Measurements from ENCODE around the gene TMEM163.
"Not testable (repeated sequence)": the region's sequence is repeated elsewhere in the genome, so short reads cannot be mapped to it uniquely, and the experiment has no call there.

Gene TMEM163

GRCh38 chr2:134609924-134610513 is 108.8 kb downstream of the TMEM163 start:
- DNase-seq = no peak

DNA sequence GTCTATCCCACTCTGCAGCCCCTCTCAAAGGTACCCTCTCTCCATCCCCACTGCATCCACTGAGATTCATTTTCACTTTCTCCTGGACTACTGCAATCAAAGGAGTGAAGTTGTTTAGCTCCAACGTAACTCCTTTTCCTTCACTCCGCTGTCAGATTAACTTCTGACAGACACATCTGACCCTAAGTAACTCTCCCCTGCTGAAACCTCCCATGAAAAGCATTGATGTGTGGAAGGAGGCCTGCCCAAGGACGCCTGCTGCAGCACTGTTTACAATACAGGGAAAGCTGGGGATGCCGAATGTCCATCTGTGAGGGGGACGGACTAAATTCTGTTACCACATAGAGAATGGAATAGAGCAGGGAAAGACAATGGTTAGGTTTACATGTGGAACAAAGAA is 114.8 kb downstream of the TMEM163 start:
- DNase-seq = no peak

DNA sequence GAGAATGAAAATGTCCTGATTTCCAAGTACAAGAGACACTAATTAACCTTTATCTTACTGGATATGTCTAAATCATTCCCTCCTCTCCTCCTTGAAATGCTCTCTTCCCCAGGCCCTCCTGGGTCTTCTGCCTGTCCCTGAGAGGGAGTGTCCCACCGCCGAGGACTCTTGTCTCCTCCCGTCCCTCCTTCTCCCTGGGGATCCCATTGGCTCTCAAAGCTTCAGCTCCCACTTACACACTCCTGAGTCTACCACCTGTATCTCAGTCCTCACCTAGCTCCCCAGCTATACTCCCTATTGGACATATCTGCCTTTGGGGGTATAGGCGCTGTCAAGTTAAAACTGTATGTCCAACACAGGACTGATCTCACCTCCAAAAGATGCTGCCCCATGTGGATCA is 116.1 kb downstream of the TMEM163 start:
- no peak for DNase-seq

DNA sequence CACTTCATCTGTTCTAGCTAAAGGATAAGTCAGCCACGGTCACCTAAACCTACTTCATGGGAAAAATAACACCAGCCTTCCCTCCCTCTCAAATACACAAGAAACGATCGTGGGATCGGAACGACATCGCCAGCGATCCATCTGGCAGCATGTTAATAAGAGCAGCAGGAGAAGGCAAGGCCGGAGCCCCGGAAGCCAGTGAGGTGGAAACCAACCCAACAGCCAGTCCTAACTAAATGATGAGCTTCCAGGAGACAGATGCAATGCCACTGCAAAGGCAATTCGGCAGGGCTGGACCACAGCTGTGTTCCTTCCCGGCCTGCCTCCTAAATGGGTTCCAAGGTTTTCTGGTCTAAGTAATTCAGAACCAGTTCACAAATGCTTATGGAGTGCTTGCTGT is 117.5 kb downstream of the TMEM163 start:
- DNase-seq = no peak

DNA sequence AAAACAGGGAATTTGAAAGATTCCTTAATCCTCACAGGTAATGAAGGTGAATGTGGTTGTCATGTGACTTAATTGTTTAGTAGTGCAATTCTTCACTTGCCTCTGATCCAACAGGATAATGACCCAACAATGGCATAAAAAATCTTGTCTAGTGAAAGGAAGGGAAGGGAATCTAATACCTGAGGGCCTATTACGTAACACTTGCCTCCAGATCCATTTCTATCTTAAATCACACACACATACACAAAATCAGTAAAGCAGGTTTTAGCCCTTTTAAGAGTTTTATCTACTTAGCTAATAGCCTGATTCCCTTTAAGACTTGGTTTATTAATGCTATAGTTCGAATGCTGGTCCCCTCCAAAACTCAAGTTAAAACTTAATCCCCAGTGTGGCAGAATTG is 118.6 kb downstream of the TMEM163 start:
- no peak for DNase-seq

DNA sequence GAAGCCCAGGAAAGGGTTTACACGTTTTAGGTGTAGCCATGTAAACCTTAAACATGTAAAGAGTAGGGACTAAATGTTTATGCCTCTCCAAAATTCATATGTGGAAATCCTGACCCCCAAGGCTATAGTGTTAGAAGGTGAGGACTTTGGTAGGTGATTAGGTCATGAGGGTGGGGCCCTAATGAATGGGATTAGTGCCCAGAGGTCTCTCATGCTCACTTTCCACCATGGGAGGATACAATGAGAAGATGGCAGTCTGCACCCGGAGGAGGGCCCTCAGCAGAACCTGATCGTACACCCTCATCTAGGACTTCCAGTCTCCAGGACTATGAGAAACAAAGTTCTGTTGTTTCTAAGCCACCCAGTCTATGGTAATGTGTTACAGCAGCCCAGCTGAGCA is 119.6 kb downstream of the TMEM163 start:
- no peak for DNase-seq

- no peak for DNase-seq
These were observed 124.4 kb downstream of the TMEM163 start for GRCh38 chr2:134594399-134594798.

DNA sequence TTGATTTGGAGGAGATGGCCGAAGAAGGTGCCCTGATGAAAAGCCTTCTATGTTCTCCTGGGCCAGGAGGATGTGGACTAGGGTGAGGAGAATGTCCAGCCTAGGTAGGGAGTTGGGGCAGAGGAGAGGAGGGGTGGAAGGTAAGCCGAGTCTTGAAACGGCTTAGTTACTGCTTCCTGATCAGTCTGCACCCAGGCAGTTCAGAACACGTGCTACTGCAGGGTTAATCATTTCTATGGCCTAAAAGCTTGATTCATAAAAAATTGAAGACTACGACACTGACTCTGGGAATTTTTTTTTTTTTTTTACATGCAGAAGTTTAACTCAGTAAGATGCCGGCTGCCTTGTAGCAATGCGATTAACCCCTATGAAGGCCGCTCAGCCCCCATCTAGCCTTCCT is 125.3 kb downstream of the TMEM163 start:
- no peak for DNase-seq

GRCh38 chr2:134592377-134592776 is 126.4 kb downstream of the TMEM163 start:
- no peak for DNase-seq

DNA sequence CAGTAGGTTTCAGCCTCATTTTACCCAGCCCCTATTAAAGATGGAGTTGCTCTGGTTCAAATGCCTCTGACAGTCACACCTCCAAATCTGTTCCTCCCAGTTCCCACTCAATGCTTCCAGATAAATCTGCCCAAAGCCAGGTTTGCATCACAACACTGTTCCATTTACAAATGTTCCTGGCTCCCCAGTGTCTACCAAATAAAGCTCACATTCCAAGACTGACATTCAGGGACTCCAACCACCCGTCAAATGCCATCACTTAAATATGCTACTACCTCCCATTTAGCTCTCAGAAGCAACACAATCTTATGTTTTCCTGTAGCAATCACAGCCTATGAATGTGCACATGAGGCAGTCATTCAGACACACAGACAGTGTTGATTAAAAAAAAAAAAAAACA is 127.3 kb downstream of the TMEM163 start:
- no peak for DNase-seq

DNA sequence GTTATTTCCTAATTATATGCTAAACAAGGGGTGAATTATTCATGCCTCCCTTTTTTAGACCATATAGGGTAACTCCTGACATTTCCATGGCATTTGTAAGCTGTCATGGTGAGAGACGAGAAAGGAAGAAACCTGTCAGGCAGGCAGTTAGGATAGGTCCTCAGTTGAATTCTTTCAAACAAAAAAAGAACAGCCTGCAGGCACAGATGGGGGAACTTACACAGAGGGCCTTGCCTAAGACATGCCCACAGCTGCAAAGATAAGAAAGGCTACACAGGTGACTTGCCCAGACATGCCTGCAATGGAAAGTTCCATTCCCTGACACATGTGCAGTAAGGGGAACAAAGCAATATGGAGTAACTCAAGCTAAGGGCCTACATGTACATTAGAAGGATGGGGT is 128.1 kb downstream of the TMEM163 start:
- no peak for DNase-seq

GRCh38 chr2:134589171-134590083 is 129.4 kb downstream of the TMEM163 start:
- not testable (repeated sequence) for DNase-seq

- no peak for DNase-seq
These were observed 130.2 kb downstream of the TMEM163 start for GRCh38 chr2:134588556-134588955.

- DNase-seq = no peak
These were observed 132.4 kb downstream of the TMEM163 start for GRCh38 chr2:134586326-134586965.

DNA sequence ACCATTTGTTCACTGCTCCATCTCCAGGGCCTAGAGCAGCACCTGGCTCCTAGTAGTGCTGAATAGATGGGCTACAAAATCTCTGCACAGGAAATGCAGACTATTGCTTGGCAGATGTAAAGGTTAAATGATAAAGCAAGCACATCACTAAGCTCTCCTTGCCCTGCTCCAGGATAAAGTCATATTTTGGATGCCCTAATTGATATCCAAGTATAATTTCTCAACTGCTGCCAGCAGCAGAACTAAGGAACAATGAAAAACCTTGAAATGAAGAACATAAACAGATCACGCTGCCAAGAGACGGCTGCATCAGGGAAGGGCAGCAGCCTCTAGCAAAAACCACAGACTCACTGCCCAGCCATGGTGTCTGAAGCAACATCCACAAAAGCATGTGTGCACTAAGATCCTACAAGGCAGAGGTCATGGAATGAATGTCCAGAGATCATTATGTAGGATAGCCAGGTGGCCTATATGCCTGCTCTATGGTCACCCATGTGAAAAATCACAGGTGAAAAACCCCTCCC is 134.7 kb downstream of the TMEM163 start:
- no peak for DNase-seq

- no peak for DNase-seq
These were observed 135.3 kb downstream of the TMEM163 start for GRCh38 chr2:134583462-134583861.

- DNase-seq = no peak
These were observed 136.3 kb downstream of the TMEM163 start for GRCh38 chr2:134582547-134582899.

- DNase-seq = no peak
These were observed 136.8 kb downstream of the TMEM163 start for GRCh38 chr2:134581877-134582546.

DNA sequence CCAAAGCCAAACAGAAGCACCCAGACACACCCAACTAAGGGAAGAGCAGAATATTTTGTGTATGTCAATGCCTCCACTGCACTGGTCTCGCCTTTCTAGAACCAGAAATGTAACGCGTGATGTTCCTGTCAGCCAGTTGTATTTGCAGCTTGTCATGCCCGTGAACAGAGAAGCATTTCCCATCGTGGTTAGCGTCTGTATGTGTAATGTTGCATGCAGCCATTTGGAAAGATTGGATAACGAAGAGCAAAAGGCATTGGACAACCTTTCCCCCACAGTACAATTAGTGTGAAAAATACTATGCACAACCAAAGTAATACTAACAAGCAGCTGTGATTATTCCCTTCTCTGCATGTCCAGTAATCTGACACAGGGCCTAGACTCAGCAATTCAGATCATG is 140.5 kb downstream of the TMEM163 start:
- DNase-seq = no peak

DNA sequence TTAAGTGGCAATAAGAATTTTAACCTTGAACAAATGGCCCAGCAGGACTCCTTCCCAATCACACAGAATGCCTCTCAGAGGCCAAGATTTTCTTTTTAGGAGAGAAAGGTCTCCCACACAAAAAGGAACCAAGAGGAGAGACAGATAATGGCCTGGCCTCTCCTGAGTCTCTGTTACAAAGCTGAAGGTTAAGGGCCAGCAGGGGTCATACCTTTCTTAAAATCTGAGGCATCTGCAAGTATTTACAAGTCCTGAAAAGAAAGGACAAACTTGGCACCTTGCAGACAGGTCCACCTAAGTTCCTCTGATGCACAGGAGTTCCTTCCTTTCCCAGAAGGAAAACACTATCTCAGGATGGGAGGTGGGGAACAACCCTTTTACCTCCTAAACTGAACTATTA is 142.3 kb downstream of the TMEM163 start:
- no peak for DNase-seq

DNA sequence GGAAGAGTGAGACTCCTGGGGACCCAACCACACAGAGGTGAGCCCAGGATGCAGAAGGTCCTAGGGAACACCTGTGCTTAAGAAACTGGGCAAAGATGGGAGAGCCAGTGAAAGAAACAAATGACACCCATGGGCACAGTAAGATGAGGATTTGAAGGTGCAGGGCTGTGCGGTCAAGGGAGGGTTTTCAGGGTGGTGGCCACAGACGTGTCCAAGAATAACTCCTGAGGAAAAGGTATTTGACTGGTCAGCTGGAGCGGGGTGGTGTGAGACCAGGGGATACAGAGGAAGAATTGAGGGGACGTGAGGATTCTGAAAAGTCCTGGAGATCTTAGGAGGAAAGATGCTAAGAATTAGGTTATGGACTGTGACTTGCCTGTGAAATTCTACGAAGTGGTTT is 142.9 kb downstream of the TMEM163 start:
- DNase-seq = no peak

GRCh38 chr2:134574611-134575330 is 144.0 kb downstream of the TMEM163 start:
- no peak for DNase-seq

DNA sequence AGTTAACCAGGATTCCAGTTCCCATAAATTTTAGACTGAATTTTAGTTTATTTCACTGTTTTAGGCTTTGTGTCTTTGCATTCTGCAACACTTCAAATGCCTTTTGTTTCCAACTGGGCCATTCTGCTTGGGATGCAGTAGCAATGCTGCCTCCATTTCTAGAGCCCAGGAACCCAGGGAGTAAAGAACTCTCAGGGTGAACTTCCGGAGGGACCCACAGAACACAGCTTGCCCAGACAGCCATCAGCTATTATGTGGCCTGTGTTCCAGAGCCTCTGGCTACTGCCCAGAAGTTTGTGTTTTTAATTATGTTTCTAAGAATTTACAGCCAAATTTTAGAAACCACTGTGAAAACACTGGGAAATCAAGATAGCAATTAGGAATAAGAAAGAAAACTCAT is 145.1 kb downstream of the TMEM163 start:
- DNase-seq = no peak
